AG10803 (cell line): Measurements from ENCODE around the gene CASZ1.

Experiments
- DNase-seq: peaks from one replicate; pipeline ENCODE4 v3.0.0; 2010; ENCODE audit warnings: low read depth
- H3K4me3 ChIP-seq: 2 replicates; pipeline ENCODE4 v1.5.1; 2011; ENCODE audit warnings: mild to moderate bottlenecking, low read length, control low read depth
- TF ChIP-seq, protein P1 (sequence below): conservative IDR thresholded peaks from 2 replicates; pipeline ENCODE4 v1.5.1; 2011; ENCODE audit warnings: mild to moderate bottlenecking, low read length, control low read depth, inconsistent platforms

The CASZ1 gene

DNA sequence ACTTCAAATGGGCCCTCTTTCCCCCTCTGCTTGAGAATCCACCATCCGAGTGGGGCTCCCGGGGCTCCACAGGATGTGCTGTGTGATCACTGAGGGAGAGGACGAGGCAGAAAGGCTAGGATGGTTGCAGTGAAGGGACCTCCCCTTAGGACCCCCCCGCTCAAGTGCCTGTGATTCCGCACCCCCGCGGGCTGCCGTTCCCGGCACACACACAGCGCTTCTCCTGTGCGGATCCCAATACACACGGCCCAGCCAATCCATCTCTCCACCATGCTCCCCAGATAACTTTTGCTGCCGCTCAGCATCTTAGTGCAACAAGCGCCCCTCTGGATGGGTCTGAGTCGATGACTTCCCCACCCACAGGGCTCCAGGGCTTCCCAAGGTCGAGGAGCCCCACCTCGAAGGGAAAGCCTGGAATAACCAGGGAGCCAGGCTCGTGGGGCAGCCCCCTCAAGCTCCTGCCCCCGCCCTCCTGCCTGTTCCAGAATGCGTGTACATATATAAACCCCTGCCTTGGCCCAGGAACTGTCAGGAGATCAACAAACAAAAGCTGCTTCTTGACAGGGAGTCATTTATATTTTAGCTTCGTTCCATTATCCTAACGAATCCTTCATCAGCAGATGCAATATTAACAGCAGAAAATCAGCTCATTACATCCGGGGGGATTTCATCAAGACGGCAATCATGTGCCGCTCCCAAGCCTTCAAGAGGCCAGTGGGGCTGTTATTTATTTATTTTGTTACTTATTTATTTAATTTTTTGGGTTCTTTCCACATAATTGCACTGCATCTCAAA lies 83.7 kb downstream of the CASZ1 start:
- TF ChIP-seq, protein P1, sequence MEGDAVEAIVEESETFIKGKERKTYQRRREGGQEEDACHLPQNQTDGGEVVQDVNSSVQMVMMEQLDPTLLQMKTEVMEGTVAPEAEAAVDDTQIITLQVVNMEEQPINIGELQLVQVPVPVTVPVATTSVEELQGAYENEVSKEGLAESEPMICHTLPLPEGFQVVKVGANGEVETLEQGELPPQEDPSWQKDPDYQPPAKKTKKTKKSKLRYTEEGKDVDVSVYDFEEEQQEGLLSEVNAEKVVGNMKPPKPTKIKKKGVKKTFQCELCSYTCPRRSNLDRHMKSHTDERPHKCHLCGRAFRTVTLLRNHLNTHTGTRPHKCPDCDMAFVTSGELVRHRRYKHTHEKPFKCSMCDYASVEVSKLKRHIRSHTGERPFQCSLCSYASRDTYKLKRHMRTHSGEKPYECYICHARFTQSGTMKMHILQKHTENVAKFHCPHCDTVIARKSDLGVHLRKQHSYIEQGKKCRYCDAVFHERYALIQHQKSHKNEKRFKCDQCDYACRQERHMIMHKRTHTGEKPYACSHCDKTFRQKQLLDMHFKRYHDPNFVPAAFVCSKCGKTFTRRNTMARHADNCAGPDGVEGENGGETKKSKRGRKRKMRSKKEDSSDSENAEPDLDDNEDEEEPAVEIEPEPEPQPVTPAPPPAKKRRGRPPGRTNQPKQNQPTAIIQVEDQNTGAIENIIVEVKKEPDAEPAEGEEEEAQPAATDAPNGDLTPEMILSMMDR, result no peak
- no peak for DNase-seq
- H3K4me3 ChIP-seq, result no peak overlapping the region

DNA sequence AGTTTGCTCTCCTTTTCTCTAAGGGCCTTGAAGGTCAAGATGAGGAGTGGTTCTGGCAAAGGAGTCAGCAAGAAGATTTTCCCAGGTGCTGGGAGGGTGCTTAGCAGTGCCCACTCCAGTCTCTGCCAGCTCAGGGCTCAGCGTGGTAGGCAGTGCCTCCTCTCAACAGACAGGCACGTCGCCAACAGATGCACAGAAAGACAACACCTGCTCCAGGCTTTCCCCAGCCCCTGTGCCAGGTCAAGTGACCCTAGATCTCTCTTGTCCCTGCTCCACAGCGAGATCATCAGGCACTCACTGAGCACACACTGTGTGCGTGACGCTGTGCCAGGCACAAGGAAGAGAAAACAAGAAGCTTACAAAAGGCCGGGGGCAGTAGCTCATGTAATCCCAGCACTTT lies 86.0 kb downstream of the CASZ1 start:
- TF ChIP-seq, protein P1, result no peak
- H3K4me3 ChIP-seq, result no peak overlapping the region
- DNase-seq, result no peak

DNA sequence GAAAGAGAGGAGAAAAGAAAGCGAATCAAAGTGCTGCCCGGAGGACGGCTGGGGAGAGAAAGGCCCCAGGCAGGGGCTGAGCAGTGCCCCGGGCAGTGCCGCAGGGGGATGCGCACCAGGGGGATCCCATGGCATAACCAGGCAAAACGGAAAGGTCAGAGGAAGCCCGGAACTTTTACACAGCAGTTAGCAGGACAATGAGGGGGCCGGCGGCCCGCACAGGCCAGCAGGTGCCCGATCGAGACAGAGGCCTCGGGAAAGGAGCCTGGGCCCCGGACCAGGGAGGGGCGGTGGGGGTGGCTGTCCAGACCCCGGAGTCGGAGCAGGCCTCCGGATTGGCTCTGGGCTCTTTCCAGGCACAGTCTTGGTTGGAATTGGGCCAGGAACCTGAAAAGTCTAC lies 86.8 kb downstream of the CASZ1 start:
- DNase-seq, result no peak
- TF ChIP-seq, protein P1, result no peak
- no peak overlapping the region for H3K4me3 ChIP-seq

DNA sequence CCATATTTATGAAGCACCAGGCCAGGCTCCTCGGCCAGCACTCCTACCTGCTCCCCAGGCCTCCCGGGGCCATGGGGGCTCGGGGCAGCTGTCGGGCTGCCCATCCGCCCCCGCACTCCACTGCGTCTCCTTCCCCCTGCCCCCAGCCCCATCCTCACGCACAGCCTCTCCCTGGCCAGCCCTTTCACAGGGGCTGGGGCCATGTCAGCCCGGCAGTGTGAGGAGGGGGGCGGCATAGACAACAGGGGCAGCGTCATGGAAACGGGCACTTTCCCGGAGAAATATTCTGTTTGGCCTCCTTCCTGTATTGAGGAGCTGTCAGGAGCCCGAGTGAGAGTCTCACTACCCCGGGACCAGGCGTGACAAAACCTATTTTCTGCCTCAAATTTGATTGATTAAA lies 87.3 kb downstream of the CASZ1 start:
- no peak for DNase-seq
- no peak overlapping the region for H3K4me3 ChIP-seq
- TF ChIP-seq, protein P1, result no peak

DNA sequence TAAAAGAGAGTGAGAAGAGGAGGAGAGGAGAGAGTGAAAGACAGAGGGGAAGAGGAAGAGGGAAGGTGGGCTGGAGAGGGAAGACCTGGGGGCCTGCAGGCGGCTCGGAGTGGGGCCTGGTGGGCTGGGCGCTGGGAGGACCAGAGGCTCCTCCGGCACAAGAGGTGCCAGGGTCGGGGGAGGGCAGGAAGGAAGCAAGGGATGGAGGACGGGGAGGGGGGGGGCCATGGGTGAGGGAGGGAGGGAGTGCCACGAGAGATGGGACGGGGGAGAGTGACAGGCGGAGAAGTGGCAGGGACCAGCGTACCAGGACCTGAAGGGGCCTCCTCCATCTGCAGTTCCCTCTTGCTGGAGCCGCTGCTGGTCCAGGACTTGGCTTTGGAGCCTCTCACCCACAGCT lies 87.7 kb downstream of the CASZ1 start:
- TF ChIP-seq, protein P1, result no peak
- no peak for DNase-seq
- no peak overlapping the region for H3K4me3 ChIP-seq

DNA sequence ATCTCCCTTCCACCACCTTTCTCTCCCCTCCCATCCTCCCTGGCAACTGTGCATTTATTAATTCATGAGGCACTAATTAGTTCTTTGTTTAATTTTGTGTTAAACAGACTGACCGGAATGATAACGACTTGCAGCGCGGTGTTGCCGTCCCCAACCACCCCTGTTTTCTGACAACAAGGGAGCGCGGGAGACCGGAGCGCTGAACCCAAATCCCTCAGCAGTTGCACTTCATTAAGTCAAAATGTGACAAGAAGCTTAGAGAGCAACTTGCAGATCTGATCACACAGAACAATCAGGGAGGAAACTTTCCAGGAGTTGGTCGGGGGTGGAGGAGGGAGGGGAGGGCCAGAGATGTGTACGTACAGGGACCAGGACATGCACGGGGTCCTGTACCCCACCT lies 89.2 kb downstream of the CASZ1 start:
- DNase-seq, result no peak
- no peak overlapping the region for H3K4me3 ChIP-seq
- TF ChIP-seq, protein P1, result no peak

DNA sequence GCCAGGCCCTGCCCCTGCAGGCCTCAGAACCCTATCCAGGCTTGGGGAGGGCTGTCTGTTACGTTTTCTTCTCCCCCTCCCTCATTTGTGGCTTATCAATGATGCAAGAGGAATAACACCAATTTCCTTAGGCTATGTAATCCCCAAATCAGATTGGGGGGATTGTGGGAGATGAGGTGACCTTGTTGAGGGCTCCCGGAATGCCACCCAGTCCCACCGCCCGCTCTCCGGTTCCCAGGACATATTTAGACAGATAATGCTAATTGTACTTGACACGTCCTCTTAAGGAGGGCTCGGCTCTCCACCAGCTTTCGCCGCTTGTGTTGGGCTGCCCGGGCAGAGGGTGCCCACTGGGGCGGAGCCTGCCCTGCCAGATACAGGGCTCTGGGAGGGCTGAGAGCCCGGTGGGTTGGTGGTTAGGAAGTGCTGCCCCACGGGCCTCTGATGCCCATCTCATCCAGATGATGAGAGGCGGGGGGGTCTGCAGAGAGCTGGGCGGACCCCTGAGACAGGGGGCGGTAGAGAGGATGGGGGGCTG lies 90.0 kb downstream of the CASZ1 start:
- no peak for DNase-seq
- no peak overlapping the region for H3K4me3 ChIP-seq
- TF ChIP-seq, protein P1, result no peak
